ENCODE measurements around the gene ZFP90.
A peak's percentile ranks its signal among the peaks of the same experiment; 100 is the strongest.
"Not testable (repeated sequence)": the region's sequence is repeated elsewhere in the genome, so short reads cannot be mapped to it uniquely, and the experiment has no call there.

ZFP90 gene

DNA sequence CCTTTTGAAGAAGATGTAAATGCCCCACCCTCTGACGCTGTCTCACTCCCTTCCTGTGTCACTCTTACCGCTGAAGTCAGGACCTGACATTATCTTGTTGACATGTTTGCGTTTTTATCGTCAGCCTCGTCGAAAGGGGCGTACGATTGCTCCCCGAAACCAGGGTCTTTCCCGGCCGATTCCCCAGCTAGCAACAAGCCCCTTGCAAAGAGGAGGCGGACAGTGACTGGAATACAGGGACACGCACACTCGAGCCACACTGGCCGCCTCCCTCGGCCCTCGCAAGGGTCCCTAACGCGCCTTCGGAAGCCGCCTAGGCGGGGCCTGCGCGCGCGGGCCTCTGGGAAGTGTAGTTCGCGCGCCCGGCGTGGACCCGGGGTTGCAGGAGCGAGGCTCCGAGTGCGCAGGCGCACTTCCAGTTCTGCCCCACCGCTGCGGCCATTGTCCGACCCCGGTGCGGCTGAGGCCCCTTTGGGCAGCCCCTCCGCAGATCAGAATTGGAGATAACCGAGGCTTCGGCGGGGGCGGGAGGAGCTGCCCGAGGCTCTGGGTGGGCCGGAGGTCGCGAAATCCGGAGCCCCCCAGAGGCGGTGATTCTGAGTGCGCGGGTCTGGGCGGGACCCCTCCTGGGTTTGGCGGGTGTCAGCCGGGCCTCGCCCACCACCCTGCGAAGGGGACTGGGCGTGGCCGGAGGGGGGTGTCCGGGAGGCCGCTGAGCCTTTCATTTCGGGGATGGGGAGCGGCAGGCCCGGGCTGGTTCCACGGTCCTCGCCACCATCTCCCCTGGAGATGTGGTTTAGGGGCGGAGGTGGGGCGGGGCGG is at the start of gene ZFP90:
TSS of gene ZFP90 (plus strand) at position 412 of the 822 bp plus-strand sequence. CDS start 502 bp downstream, outside the sequence.
- DNase-seq = peak; percentile 67 to 89

- no peak for DNase-seq
Observed at GRCh38 chr16:68490358-68490757, 48.7 kb upstream of the ZFP90 start.

GRCh38 chr16:68490829-68491575 is 48.1 kb upstream of the ZFP90 start:
- no peak for DNase-seq

- DNase-seq = no peak
Observed at GRCh38 chr16:68491576-68491950, 47.5 kb upstream of the ZFP90 start.

DNA sequence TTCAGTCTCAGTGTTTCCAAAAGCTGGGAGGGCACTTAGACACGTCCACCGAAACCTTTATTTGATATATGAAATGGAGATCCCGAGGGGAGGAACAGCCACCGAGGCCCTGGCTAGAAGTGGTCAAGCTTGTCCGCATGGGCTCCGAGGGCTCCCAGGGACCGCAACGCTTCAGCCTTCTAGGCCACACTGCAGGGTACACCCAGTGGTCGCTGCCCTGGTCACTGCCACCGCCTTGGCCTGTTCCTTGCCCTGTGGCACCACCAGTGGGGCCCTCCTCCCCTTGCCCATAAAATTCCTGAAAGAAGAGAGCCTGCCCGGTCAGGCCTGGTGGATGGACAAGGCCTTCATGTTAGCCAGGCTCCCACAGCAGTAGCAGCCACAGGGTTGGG is 46.9 kb upstream of the ZFP90 start:
- no peak for DNase-seq

- DNase-seq = no peak
Observed at GRCh38 chr16:68492543-68493411, 46.3 kb upstream of the ZFP90 start.

DNA sequence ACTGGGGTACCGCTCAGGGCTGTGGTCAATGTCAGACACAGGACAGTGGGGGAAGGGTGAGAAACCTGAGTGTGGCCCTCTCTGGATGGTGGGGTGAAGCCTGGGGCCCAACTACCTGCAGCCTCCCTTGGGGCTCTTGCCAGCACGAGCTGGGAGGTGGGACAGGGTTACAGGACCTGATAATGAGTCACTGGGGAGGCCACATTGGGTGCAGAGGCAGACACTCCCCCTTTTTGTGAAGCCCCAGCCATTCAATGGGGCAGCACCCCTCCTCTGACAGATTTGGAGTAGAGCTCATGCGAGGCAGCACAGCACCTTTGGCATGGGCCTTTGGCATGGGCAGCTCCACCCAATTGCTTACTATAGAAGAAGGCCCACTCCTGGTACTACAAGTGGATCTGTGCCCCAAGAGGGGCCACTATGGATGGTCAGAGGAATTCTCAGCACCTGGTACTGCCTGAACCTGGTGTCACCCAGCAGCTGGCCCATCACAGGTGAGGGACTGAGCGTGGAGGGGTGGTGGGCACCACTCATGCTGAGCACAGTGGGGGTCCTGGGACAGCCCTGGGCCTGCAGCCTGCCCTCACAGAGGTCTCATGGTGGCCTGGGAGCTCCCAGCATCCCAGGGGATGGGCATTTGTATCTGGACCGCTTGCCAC is 45.5 kb upstream of the ZFP90 start:
- DNase-seq = no peak

- not testable (repeated sequence) for DNase-seq
Observed at GRCh38 chr16:68494261-68494660, 44.8 kb upstream of the ZFP90 start.

DNA sequence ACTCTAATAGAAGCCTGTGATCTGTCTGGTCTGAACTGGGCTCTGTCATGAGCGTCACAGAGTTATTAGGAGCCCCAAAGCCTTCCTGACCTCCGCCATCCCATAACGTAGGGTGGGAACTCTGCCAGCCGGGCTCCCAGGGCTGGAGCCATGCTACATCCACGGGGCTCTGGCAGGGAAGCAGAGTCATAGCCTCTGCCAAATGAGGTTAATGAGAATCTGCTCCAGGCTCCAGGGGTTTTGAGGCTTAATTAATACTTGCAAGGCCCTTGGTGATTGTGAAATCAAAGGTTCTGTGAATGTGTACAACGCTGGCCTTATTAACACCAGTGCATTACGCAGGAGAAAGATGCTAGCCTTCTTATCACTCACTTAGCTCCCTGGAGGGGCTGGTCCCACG is 42.4 kb upstream of the ZFP90 start:
- DNase-seq = no peak

DNA sequence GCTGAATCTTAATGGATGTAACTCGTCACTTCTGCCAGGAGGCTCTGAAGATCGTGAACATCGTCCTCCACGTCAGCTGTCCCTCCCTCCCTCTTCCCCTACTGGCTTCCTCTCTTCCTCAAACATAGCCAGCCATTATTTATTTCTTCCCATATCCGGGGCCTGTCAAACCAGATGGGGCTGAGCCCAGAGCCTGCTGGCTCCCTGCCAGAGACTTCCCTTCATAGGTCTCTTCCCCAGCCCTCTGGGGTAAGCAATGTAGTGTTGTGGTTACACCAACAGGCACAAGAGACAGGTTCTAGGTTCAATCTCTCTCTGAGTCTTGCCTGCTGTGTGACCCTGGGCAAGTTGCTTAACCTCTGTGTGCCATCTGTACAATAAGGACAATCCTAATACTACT is 40.1 kb upstream of the ZFP90 start:
- no peak for DNase-seq

GRCh38 chr16:68503334-68503733 is 35.8 kb upstream of the ZFP90 start:
- DNase-seq = no peak

DNA sequence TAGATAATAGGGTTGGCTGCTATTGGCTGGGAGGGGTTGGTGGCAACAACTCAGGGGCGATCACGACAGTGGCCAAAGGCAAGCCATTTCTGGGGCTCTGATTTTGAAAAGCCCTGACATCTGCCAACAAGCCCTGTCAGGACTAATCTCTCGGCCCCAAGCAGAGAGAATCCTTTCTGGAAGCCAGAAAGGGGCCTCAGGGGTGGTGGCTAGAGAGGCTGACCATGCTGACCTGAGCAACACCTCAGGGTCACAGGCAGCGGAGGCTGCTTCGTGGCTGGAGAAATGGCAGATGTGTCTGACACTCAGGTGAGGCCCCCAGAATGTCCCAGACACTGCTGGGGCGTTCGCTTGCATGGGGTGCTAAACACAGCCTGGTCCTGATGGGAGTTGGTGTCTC is 35.0 kb upstream of the ZFP90 start:
- no peak for DNase-seq

DNA sequence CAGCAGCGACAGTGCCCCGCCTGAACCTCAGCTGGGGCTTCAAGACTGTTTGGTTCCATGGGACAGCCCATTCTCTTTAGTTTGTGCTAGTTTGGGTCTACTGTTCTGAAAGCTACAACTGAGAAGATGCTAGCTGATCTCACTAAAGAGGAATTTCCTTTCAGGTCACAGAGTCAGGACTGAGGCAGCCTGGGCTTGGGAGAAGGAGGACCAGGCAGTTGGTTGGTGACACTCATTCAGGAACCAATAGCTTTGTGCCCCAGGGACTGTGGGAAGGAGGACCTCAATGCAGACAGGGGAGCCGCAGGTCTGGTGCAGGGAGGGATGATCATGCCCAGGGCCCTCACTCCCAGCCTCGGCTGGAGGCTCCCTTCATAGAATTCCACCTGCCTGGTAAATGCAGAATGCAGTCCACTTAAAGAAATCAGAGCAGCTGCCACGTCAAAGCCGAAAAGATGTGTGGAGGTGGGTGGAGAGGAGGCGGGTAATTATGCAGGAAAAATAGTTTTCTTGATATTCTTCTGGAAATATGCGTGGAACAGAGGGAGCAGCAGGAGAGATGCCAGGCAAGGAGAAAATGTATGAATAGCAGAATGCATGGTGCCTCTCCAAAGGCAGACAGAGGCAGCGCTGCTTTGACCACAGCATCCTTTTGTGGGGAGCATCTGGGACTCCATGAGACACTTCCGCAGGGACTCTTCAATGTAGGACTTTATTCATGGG is 32.6 kb upstream of the ZFP90 start:
- DNase-seq = no peak

DNA sequence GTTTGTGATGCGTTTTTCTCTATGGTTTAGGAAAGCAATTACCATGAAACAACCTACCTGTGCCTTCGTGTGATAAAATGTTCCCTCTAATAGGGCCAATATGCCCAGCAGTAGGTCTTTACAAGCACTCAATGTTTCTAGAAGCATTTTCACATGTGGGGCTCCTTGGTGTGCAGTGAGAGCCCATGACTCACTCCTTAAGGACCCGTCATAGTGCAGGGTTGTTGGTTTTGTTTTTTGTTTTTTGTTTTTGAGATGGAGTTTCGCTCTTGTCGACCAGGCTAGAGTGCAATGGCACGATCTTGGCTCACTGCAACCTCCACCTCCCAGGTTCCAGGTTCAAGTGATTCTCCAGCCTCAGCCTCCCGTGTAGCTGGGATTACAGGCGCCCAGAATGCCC is 31.1 kb upstream of the ZFP90 start:
- DNase-seq = no peak

GRCh38 chr16:68508641-68509240 is 30.4 kb upstream of the ZFP90 start:
- DNase-seq = no peak

DNA sequence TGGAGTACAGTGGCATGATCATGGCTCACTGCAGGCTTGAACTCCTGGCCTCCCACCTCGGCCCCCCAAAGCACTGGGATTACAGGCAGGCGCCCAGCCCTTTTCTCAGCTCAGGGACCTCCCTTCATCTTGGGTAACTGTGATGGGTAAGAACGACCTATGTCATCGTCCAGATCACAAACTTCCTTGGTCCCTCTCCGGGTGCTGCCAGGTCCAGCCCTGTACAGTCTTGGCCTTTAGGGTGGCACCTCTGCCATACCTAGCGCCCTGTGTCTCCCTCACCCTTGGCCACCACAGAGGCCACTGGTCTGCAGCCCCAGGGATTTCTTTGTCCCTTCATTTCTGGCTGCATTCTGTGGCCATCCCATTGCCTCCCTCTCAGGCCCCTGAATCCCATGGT is 29.7 kb upstream of the ZFP90 start:
- no peak for DNase-seq

DNA sequence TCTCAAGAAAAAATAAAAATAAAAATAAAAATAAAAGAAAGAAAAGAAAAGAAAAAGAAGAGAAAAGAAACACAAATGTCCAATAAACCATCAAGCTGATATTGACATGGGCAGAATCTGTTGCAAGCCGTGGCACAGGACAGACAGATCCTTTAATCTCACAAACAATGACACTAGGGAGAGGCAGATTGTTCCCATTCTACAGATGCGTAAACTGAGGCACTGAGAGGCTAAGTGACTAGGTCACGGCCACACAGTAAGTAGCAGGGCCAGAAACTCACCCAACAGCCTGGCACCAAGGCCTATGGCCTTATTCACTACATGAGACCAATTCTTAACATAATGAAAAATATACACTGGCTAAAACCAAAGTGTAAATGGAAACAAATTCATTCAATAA is 28.3 kb upstream of the ZFP90 start:
- DNase-seq = no peak

GRCh38 chr16:68512183-68512582 is 26.9 kb upstream of the ZFP90 start:
- no peak for DNase-seq

DNA sequence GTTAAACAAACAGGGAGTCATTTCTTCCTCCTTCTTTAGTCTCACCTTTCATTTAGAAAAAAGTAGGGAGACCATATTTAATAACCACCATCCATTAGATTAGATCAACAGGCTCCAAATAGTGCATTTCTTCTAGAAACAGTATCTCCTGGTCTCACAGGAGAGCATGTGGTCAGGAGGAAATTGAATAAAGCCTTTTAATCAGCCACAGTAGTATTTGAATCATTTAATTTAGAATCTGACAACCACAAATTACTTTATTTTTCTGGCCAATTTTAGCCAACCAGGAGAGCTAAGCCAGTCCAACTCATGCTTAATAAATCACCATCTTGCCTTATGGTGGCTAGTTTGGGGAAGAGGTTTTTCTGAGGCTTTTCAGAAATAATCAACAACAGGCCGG is 26.3 kb upstream of the ZFP90 start:
- DNase-seq = no peak

DNA sequence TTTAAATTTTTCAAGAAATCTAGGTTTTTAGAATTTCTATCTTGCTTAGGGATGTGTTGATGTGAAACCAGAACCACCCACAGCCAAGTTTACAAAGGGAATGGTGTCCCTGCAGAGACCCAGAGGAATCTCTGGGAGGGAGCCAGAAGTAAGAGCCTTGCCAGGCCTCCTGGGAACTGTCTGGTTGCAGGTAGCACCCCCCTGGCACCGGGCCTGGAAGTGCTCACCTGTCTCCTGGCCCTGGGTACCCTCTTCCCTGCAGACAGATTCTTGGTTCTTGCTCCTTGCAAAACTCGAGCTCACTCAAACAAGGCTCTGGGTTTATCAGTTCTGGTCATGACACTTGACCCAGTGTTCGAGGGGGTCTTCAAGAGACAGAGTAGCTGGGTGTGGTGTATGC is 24.6 kb upstream of the ZFP90 start:
- DNase-seq = no peak

DNA sequence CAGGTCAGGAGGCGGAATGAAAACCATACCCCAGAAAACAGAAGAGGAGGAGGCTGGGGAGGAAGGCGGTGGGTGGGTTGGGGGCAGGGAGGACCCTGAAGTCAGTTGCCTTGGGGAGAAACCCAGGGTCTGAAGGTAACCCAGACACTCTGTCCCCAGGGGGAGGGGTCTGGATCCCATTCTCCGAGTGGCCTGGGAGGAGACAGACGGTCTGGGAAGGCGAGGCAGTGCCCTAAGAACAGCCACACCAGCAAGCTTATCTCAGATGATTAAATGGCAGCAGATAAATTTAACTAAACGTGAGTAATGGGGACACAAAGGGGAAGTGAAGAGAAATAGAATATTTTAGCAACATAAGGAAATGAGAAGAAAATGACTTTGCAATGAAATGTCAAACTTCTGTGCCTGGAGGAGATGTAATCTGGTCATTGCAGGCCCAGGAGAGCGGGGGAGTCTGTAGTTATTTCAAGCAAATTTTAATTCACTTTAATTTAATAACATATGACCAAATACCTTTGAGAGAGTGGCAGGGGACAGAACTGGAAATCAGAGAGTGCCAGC is 21.4 kb upstream of the ZFP90 start:
- no peak for DNase-seq

All from NCI-H526 (cell line).